Uterus (tissue), 4 donors: ENCODE results near the gene ACOT7. TPM values are rescaled to one million over a fixed set of nuclear protein-coding genes. Genes with fewer than 3 reads are reported as not detected.
"Not testable (repeated sequence)": the region's sequence is repeated elsewhere in the genome, so short reads cannot be mapped to it uniquely, and the experiment has no call there.

Source experiments
- DNase-seq, 2 donors: peaks; one replicate each; pipeline ENCODE4 v3.0.0-alpha.2; 2019 to 2020
- H3K27ac ChIP-seq, 2 donors: fragments of 200-600 bp; sonication (generic); 1 replicate in 1 of 2; 2 replicates in 1 of 2; pipeline ENCODE4 v1.5.1; 2016 to 2018
- H3K27me3 ChIP-seq, 2 donors: fragments of 200-600 bp; sonication (generic); one replicate each; pipeline ENCODE4 v1.5.1; 2018 to 2019; ENCODE audit warnings: control low read depth in 1 of 2
- H3K36me3 ChIP-seq, 2 donors: fragments of 200-600 bp; sonication (generic); one replicate each; pipeline ENCODE4 v1.5.1; 2019; ENCODE audit warnings: control low read depth in 1 of 2
- H3K4me1 ChIP-seq, 2 donors: fragments of 200-600 bp; sonication (generic); one replicate each; pipeline ENCODE4 v1.5.1; 2018 to 2019; ENCODE audit warnings: control low read depth in 1 of 2
- H3K4me3 ChIP-seq, 2 donors: fragments of 200-600 bp; sonication (generic); 1 replicate in 1 of 2; 2 replicates in 1 of 2; pipeline ENCODE4 v1.5.1; 2018 to 2019; ENCODE audit warnings: mild to moderate bottlenecking in 1 of 2
- H3K9me3 ChIP-seq, 2 donors: fragments of 200-600 bp; sonication (generic); one replicate each; pipeline ENCODE4 v1.5.1; 2019; ENCODE audit warnings: control low read depth in 1 of 2
- CTCF ChIP-seq, 4 experiments: fragments of 200-600 bp in 2 of 4; fragments of 450-650 bp in 2 of 4; sonication (generic) in 2 of 4; IDR thresholded peaks; one replicate each; pipeline ENCODE4 v1.5.1; 2016 to 2019; ENCODE audit warnings: antibody characterized with exemption in 4 of 4, mild to moderate bottlenecking in 2 of 4, moderate library complexity in 1 of 4
- POLR2A ChIP-seq, 2 donors: fragments of 450-650 bp; IDR thresholded peaks; one replicate each; pipeline ENCODE4 v1.6.1; 2016; ENCODE audit warnings: antibody characterized with exemption in 2 of 2, mild to moderate bottlenecking in 1 of 2, moderate library complexity in 1 of 2
- intact Hi-C: fragments of 100-400 bp; cut with DNase I; formaldehyde crosslinking; loops from one replicate; pipeline ENCODE4 v1.15.1; 2023; ENCODE audit warnings: low total_unique reads
- total RNA-seq, 4 donors: library from RNA; depleted of rRNA in 3 of 4; stranded (reverse); fragments of >200 nt in 3 of 4; gene quantifications; one replicate each; pipeline versions ENCODE4 v1.1.0 to v1.2.4, GENCODE V29; 2014 to 2023
- donor health status: DM: yes; HTN: yes; CAD: no.

Gene ACOT7
- total RNA-seq, 4 donors from 2014 or later: 7.4 to 27.6 (median 12.4) TPM

GRCh38 chr1:6363085-6363884, 30.3 kb downstream of the ACOT7 start:
- H3K4me3 ChIP-seq, H3K27ac ChIP-seq, H3K9me3 ChIP-seq, H3K36me3 ChIP-seq, H3K27me3 ChIP-seq: not testable (repeated sequence)
- peak; percentile 72 to 77 for DNase-seq
- TF ChIP-seq CTCF (IDR thresholded peaks at IDR 0.05): peak; percentile 73 to 87 (median 80)
- H3K4me1 ChIP-seq: peaks cover 0 to 19% of the 10 kb centered on the region in 2 donors
- intact Hi-C loops: loop anchor here (5.0 kb wide), 1 partner anchor 44 kb away; no protein-coding TSS in a partner anchor

- Histone ChIP-seq H3K36me3 (no peaks in the 10 kb centered on the region), H3K9me3 (no peaks in the 10 kb centered on the region), H3K27ac (no peak overlapping the region), H3K27me3 (no peaks in the 10 kb centered on the region), H3K4me3 (no peak overlapping the region), H3K4me1 (peaks cover 0 to 19% of the 10 kb centered on the region in 2 donors)
- DNase-seq: no peak
- TF ChIP-seq POLR2A (IDR thresholded peaks at IDR 0.05): no peak
- intact Hi-C loops: loop anchor here (5.0 kb wide), 1 partner anchor 46 kb away; no protein-coding TSS in a partner anchor
These were observed 32.3 kb downstream of the ACOT7 start for GRCh38 chr1:6361124-6361775.

GRCh38 chr1:6360517-6361070, 33.0 kb downstream of the ACOT7 start:
- no peak for DNase-seq
- no peak overlapping the region for H3K4me3 ChIP-seq
- H3K36me3 ChIP-seq: no peaks in the 10 kb centered on the region
- H3K27me3 ChIP-seq: no peaks in the 10 kb centered on the region
- no peak for TF ChIP-seq POLR2A (IDR thresholded peaks at IDR 0.05)
- no peak for TF ChIP-seq CTCF (IDR thresholded peaks at IDR 0.05)
- H3K27ac ChIP-seq: peak overlapping the region; percentile 73 to 81
- H3K4me1 ChIP-seq: peaks cover 0 to 19% of the 10 kb centered on the region in 2 donors
- intact Hi-C loops: loop anchor here (5.0 kb wide), 1 partner anchor 47 kb away; no protein-coding TSS in a partner anchor
- H3K9me3 ChIP-seq: no peaks in the 10 kb centered on the region

- H3K4me1 ChIP-seq: peaks cover 0 to 19% of the 10 kb centered on the region in 2 donors
- no peaks in the 10 kb centered on the region for H3K9me3 ChIP-seq
- TF ChIP-seq POLR2A (IDR thresholded peaks at IDR 0.05) (no peak), CTCF (IDR thresholded peaks at IDR 0.05) (no peak)
- no peak for DNase-seq
- peak overlapping the region; percentile 73 to 81 for H3K27ac ChIP-seq
- no peaks in the 10 kb centered on the region for H3K36me3 ChIP-seq
- intact Hi-C loops: loop anchor here (5.0 kb wide), 1 partner anchor 47 kb away; no protein-coding TSS in a partner anchor
- no peaks in the 10 kb centered on the region for H3K27me3 ChIP-seq
- H3K4me3 ChIP-seq: no peak overlapping the region
These were observed 33.5 kb downstream of the ACOT7 start for GRCh38 chr1:6360117-6360496.

- Histone ChIP-seq H3K9me3 (no peaks in the 10 kb centered on the region), H3K4me3 (no peak overlapping the region), H3K27me3 (no peaks in the 10 kb centered on the region), H3K4me1 (peaks cover 0 to 19% of the 10 kb centered on the region in 2 donors), H3K36me3 (no peaks in the 10 kb centered on the region), H3K27ac (peak overlapping the region; percentile 73 to 81)
- DNase-seq: peak; percentile 73 to 76
- TF ChIP-seq POLR2A (IDR thresholded peaks at IDR 0.05) (peak in 1 of 2 donors; percentile 30), CTCF (IDR thresholded peaks at IDR 0.05) (no peak)
- intact Hi-C loops: loop anchor here (5.0 kb wide), 1 partner anchor 48 kb away; no protein-coding TSS in a partner anchor
These were observed 34.1 kb downstream of the ACOT7 start for GRCh38 chr1:6359216-6360116.
